ENCODE measurements around the gene IL1RAPL1.

DNA sequence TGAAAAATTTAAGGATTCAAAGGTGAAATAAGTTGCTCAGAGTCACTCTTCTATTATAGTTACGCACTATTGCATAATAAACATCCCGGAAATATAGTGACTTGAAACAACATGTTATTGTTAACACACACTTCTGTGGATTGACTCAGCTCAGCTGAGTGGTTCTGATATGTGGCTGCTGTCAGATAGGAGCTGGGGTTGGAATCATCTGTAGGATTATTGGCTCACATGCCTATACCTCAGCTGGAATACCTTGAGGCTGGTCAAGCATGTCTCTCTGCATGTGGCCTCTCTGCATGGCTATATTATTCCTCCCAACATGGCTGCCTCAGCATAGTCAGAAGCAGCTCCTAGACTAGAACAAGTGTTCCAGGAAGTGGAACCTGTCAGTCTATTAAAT, 1141.4 kb downstream of the IL1RAPL1 start:
- TF ChIP-seq CTCF (IDR thresholded peaks at IDR 0.05) (no peak), POLR2A (IDR thresholded peaks at IDR 0.05) (no peak)

Data from thyroid gland (tissue), 4 donors.